ENCODE data around the gene PHETA1.

- TF ChIP-seq POLR2A (IDR thresholded peaks at IDR 0.05; ENCODE audit: low read length) (no peak), GATA1 (IDR thresholded peaks at IDR 0.05; ENCODE audit: low read depth, low read length) (no peak)
These were observed 8.5 kb upstream of the PHETA1 start for GRCh38 chr12:111377440-111377839.
